Uterus (tissue), 2 donors: ENCODE measurements around the gene ARL5A.

Experiments
- CTCF ChIP-seq, 4 experiments: fragments of 200-600 bp in 2 of 4; fragments of 450-650 bp in 2 of 4; sonication (generic) in 2 of 4; IDR thresholded peaks; one replicate each; pipeline ENCODE4 v1.5.1; 2016 to 2019; ENCODE audit warnings: antibody characterized with exemption in 4 of 4, mild to moderate bottlenecking in 2 of 4, moderate library complexity in 1 of 4
- POLR2A ChIP-seq, 2 donors: fragments of 450-650 bp; IDR thresholded peaks; one replicate each; pipeline ENCODE4 v1.6.1; 2016; ENCODE audit warnings: antibody characterized with exemption in 2 of 2, mild to moderate bottlenecking in 1 of 2, moderate library complexity in 1 of 2

DNA sequence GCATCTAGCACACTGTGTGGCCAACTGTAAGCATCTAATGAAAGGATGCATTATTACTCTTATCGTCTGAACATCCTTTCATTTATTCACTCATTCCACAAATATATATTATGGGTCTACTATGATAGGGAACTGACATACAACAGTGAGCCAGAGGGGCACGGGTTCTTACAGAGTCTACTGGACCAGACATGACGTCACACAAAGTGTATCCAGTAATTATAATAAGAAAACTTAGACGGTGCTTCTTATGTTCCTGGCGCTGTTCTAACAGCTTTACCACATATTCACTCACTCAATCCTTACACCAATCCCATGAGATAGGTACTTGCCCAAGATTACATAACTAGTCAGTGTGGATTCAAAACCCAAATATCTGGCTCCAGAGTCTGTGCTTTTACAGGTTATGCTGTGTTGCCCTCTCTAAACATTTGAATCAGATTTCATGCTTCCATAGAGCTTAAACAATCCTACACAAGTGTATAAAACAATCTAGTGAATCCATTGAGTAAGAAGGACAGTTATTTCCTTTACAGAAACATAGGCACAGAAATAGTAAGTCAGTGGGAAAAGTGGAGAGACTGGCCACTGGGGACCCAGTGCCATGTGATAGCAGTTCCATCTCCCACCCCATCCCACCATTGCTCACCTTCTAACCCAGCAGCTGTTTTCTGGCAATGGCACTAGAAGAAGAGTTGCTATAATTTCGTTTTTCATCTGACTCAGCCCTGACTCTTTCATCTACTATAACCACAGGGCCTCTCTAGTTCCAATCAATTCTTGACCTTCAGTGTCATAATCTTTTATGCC, 24.2 kb upstream of the ARL5A start:
- TF ChIP-seq CTCF (IDR thresholded peaks at IDR 0.05) = no peak
- no peak for TF ChIP-seq POLR2A (IDR thresholded peaks at IDR 0.05)
